OCI-LY7 (cell line): ENCODE measurements around the gene C19orf25. TPM values are rescaled to one million over a fixed set of nuclear protein-coding genes. Genes with fewer than 3 reads are reported as not detected.

Source experiments
- BruUV-seq: library from RNA; stranded (reverse); fragments of 400-500 nt; replicated peaks from 2 replicates; lab custom pipeline; 2021; lab: Mats Ljungman, UMichigan
- CTCF ChIA-PET: fragments of 300-600 bp; sonication (Branson Sonifier 250); formaldehyde crosslinking; loops from one replicate; lab custom pipeline; 2022; ENCODE audit warnings: antibody characterized with exemption; ENCODE audit not compliant: unreplicated experiment; lab: Charles Lee
- POLR2A ChIA-PET: fragments of 300-600 bp; sonication (Branson Sonifier 250); formaldehyde crosslinking; loops from one replicate; lab custom pipeline; 2022; ENCODE audit warnings: antibody characterized with exemption; lab: Charles Lee
- DNase-seq: peaks from one replicate; pipeline ENCODE4 v3.0.0-alpha.2; 2015; ENCODE audit warnings: low spot score
- H2AFZ ChIP-seq: fragments of 200-600 bp; sonication (generic), shearing (Covaris generic); 2 replicates; pipeline ENCODE4 v1.6.1; 2014; ENCODE audit warnings: mild to moderate bottlenecking, antibody characterized with exemption, low read length, moderate library complexity
- H3K27ac ChIP-seq: fragments of 200-600 bp; sonication (generic); 2 replicates; pipeline ENCODE4 v1.5.1; 2014; ENCODE audit warnings: mixed run types, low read depth, mild to moderate bottlenecking, moderate library complexity, low read length, inconsistent platforms; ENCODE audit not compliant: poor library complexity, severe bottlenecking
- H3K36me3 ChIP-seq: fragments of 200-600 bp; sonication (generic); 2 replicates; pipeline ENCODE4 v1.6.1; 2014; ENCODE audit warnings: mild to moderate bottlenecking, antibody characterized with exemption, low read length, moderate library complexity, mixed read lengths; ENCODE audit not compliant: insufficient read depth
- H3K4me1 ChIP-seq: fragments of 200-600 bp; sonication (generic); 2 replicates; pipeline ENCODE4 v1.5.1; 2014; ENCODE audit warnings: mild to moderate bottlenecking, low read length; ENCODE audit not compliant: insufficient read depth, poor library complexity, severe bottlenecking
- H3K4me2 ChIP-seq: fragments of 200-600 bp; sonication (generic); 2 replicates; pipeline ENCODE4 v1.6.1; 2014; ENCODE audit warnings: mild to moderate bottlenecking, low read length
- H3K4me3 ChIP-seq: fragments of 200-600 bp; sonication (generic); 2 replicates; pipeline ENCODE4 v1.5.1; 2014; ENCODE audit warnings: mild to moderate bottlenecking, low read depth, low read length; ENCODE audit not compliant: poor library complexity, severe bottlenecking
- H3K79me2 ChIP-seq: fragments of 200-600 bp; sonication (generic); 2 replicates; pipeline ENCODE4 v1.6.1; 2016; ENCODE audit warnings: low read depth, mild to moderate bottlenecking, low read length, moderate library complexity, mixed read lengths; ENCODE audit not compliant: insufficient read depth
- H3K9me2 ChIP-seq: fragments of 200-600 bp; sonication (generic); 2 replicates; pipeline ENCODE4 v1.6.1; 2016; ENCODE audit warnings: mild to moderate bottlenecking, low read length, mixed read lengths; ENCODE audit not compliant: insufficient read depth
- H3K9me3 ChIP-seq: fragments of 200-600 bp; sonication (generic); 2 replicates; pipeline ENCODE4 v1.6.1; 2014; ENCODE audit warnings: mild to moderate bottlenecking, mixed run types, low read length, mixed read lengths
- H4K20me1 ChIP-seq: fragments of 200-600 bp; sonication (generic); 2 replicates; pipeline ENCODE4 v1.6.1; 2014; ENCODE audit warnings: mild to moderate bottlenecking, antibody characterized with exemption, low read length, moderate library complexity, mixed read lengths; ENCODE audit not compliant: insufficient read depth
- EZH2phosphoT487 ChIP-seq: fragments of 200-600 bp; sonication (generic); IDR thresholded peaks from 2 replicates; pipeline ENCODE4 v1.6.1; 2018; ENCODE audit warnings: low read depth, borderline replicate concordance, mild to moderate bottlenecking, mixed run types, antibody characterized with exemption, low read length, moderate library complexity, mixed read lengths
- intact Hi-C: fragments of 100-400 bp; cut with micrococcal nuclease; formaldehyde crosslinking; loops from one replicate; pipeline ENCODE4 v1.10.0; 2022; ENCODE audit not compliant: unreplicated experiment
- total RNA-seq, 2 experiments: library from RNA; depleted of rRNA in 1 of 2; stranded (reverse); fragments of >200 nt in 1 of 2; shearing (Covaris generic) in 1 of 2; gene quantifications; 2 replicates each; pipeline ENCODE4 v1.2.3, GENCODE V29; 2014 to 2022
- TF ChIP-seq, protein P1 (sequence below): fragments of 200-600 bp; sonication (generic); conservative IDR thresholded peaks from 2 replicates; pipeline ENCODE4 v1.5.1; 2014; ENCODE audit warnings: mild to moderate bottlenecking, antibody characterized with exemption, low read length, moderate library complexity, mixed read lengths

The C19orf25 gene
- total RNA-seq, 2 experiments from 2014 or later, result 45.6 to 58.6 TPM

GRCh38 chr19:1489463-1490310 lies 10.7 kb upstream of the C19orf25 start:
- H3K9me3 ChIP-seq, result no peaks in the 10 kb centered on the region
- peak overlapping the region; percentile 34 for H3K27ac ChIP-seq
- peak overlapping the region; percentile 68 for H3K4me3 ChIP-seq
- ChIA-PET POLR2A (no interaction called here), CTCF (no interaction called here)
- intact Hi-C loops, result no loop called here
- no TSS peak for BruUV-seq
- H3K9me2 ChIP-seq, result no peaks in the 10 kb centered on the region
- H3K4me1 ChIP-seq, result peaks cover 16% of the 10 kb centered on the region
- H3K36me3 ChIP-seq, result no peaks in the 10 kb centered on the region
- no peak for DNase-seq
- peak overlapping the region; percentile 82 for H3K4me2 ChIP-seq
- no peak for TF ChIP-seq EZH2phosphoT487
- TF ChIP-seq, protein P1, sequence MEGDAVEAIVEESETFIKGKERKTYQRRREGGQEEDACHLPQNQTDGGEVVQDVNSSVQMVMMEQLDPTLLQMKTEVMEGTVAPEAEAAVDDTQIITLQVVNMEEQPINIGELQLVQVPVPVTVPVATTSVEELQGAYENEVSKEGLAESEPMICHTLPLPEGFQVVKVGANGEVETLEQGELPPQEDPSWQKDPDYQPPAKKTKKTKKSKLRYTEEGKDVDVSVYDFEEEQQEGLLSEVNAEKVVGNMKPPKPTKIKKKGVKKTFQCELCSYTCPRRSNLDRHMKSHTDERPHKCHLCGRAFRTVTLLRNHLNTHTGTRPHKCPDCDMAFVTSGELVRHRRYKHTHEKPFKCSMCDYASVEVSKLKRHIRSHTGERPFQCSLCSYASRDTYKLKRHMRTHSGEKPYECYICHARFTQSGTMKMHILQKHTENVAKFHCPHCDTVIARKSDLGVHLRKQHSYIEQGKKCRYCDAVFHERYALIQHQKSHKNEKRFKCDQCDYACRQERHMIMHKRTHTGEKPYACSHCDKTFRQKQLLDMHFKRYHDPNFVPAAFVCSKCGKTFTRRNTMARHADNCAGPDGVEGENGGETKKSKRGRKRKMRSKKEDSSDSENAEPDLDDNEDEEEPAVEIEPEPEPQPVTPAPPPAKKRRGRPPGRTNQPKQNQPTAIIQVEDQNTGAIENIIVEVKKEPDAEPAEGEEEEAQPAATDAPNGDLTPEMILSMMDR, result no peak
- H3K79me2 ChIP-seq, result no peaks in the 10 kb centered on the region
- no peaks in the 10 kb centered on the region for H4K20me1 ChIP-seq
- peak overlapping the region; percentile 61 for H2AFZ ChIP-seq

DNA sequence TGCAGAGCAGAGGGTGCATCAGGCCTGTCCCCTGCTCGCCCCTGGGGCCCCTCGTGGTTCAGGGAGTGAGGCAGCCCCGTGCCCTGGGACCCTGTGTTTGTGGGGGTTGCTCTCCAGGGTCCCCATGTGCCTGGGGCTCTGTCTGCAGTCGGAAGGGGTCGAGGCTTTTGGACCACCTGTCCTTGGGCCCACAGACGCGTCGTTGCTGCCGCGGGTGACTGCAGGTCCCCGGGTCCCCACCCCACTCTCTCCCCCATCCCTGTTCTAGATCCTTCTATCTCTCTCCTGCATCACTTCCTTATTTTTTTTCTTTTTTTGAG lies 9.2 kb upstream of the C19orf25 start:
- TF ChIP-seq, protein P1, result no peak
- no peak for TF ChIP-seq EZH2phosphoT487
- no peak for DNase-seq
- Histone ChIP-seq H3K9me2 (no peaks in the 10 kb centered on the region), H3K9me3 (no peaks in the 10 kb centered on the region), H3K4me3 (no peak overlapping the region), H3K4me2 (no peak overlapping the region), H3K27ac (no peak overlapping the region), H4K20me1 (no peaks in the 10 kb centered on the region), H2AFZ (no peak overlapping the region), H3K79me2 (no peaks in the 10 kb centered on the region), H3K36me3 (no peaks in the 10 kb centered on the region), H3K4me1 (peaks cover 16% of the 10 kb centered on the region)
- intact Hi-C loops, result no loop called here
- POLR2A ChIA-PET, result no interaction called here
- CTCF ChIA-PET, result no interaction called here
- BruUV-seq, result no TSS peak

GRCh38 chr19:1487576-1488281 lies 8.7 kb upstream of the C19orf25 start:
- CTCF ChIA-PET, result no interaction called here
- H4K20me1 ChIP-seq, result no peaks in the 10 kb centered on the region
- no peak overlapping the region for H2AFZ ChIP-seq
- H3K4me1 ChIP-seq, result peaks cover 16% of the 10 kb centered on the region
- H3K36me3 ChIP-seq, result no peaks in the 10 kb centered on the region
- BruUV-seq, result no TSS peak
- H3K27ac ChIP-seq, result no peak overlapping the region
- H3K4me3 ChIP-seq, result no peak overlapping the region
- H3K4me2 ChIP-seq, result no peak overlapping the region
- H3K9me3 ChIP-seq, result no peaks in the 10 kb centered on the region
- no peak for DNase-seq
- H3K79me2 ChIP-seq, result no peaks in the 10 kb centered on the region
- intact Hi-C loops, result no loop called here
- no peaks in the 10 kb centered on the region for H3K9me2 ChIP-seq
- TF ChIP-seq EZH2phosphoT487, result no peak
- TF ChIP-seq, protein P1, result no peak
- POLR2A ChIA-PET, result no interaction called here
